Neural cell (in vitro differentiated cells): ENCODE data around the gene PRELID2. TPM values are rescaled to one million over a fixed set of nuclear protein-coding genes. Genes with fewer than 3 reads are reported as not detected.

Experiments used
- H2AFZ ChIP-seq: fragments of 200-600, 300-800 bp; sonication (generic), shearing (Covaris generic); 2 replicates; pipeline ENCODE4 v1.6.0; 2014; ENCODE audit warnings: low read depth, mild to moderate bottlenecking, antibody characterized with exemption, low read length, moderate library complexity
- H3F3A ChIP-seq: fragments of 200-600 bp; shearing (Covaris generic); 2 replicates; pipeline ENCODE4 v1.6.1; 2016; ENCODE audit warnings: mild to moderate bottlenecking, moderate library complexity, mixed read lengths, antibody characterized with exemption, low read length; ENCODE audit not compliant: insufficient read depth, poor library complexity, severe bottlenecking
- H3K27ac ChIP-seq: fragments of 200-600, 300-800 bp; sonication (generic), shearing (Covaris generic); 2 replicates; pipeline ENCODE4 v1.5.1; 2014; ENCODE audit warnings: mild to moderate bottlenecking, low read length, moderate library complexity
- H3K27me3 ChIP-seq: fragments of 300-800, 200-600 bp; sonication (generic), shearing (Covaris generic); 2 replicates; pipeline ENCODE4 v1.6.0; 2014; ENCODE audit warnings: mild to moderate bottlenecking, low read depth, low read length, moderate library complexity; ENCODE audit not compliant: insufficient read depth
- H3K36me3 ChIP-seq: fragments of 300-800, 200-600 bp; sonication (generic), shearing (Covaris generic); 2 replicates; pipeline ENCODE4 v1.5.1; 2014; ENCODE audit warnings: mild to moderate bottlenecking, antibody characterized with exemption, low read length, moderate library complexity; ENCODE audit not compliant: insufficient read depth
- H3K4me2 ChIP-seq: fragments of 300-800, 200-600 bp; sonication (generic), shearing (Covaris generic); 2 replicates; pipeline ENCODE4 v1.6.0; 2014; ENCODE audit warnings: mild to moderate bottlenecking, low read length
- H3K4me3 ChIP-seq: fragments of 300-800, 200-600 bp; sonication (generic), shearing (Covaris generic); 2 replicates; pipeline ENCODE4 v1.5.1; 2014; ENCODE audit warnings: mild to moderate bottlenecking, low read length, moderate library complexity
- H3K79me2 ChIP-seq: fragments of 200-600 bp; shearing (Covaris generic); replicated peaks from 2 replicates; pipeline ENCODE4 v1.6.0; 2014; ENCODE audit warnings: mild to moderate bottlenecking, low read length, moderate library complexity; ENCODE audit not compliant: insufficient read depth
- H3K9ac ChIP-seq: fragments of 300-800, 200-600 bp; sonication (generic), shearing (Covaris generic); 2 replicates; pipeline ENCODE4 v1.6.1; 2016; ENCODE audit warnings: mild to moderate bottlenecking, low read length, mixed read lengths
- H3K9me2 ChIP-seq: fragments of 200-600 bp; shearing (Covaris generic); 2 replicates; pipeline ENCODE4 v1.6.1; 2016; ENCODE audit warnings: mild to moderate bottlenecking, low read length, mixed read lengths; ENCODE audit not compliant: insufficient read depth
- H3K9me3 ChIP-seq: fragments of 200-600, 300-800 bp; sonication (generic), shearing (Covaris generic); 2 replicates; pipeline ENCODE4 v1.6.1; 2016; ENCODE audit warnings: mild to moderate bottlenecking, mixed run types, low read length, moderate library complexity, mixed read lengths
- H4K20me1 ChIP-seq: fragments of 200-600 bp; shearing (Covaris generic); 2 replicates; pipeline ENCODE4 v1.6.1; 2016; ENCODE audit warnings: mild to moderate bottlenecking, mixed run types; ENCODE audit not compliant: insufficient read depth
- EP300 ChIP-seq: fragments of 450-650 bp; conservative IDR thresholded peaks from 2 replicates; pipeline ENCODE4 v1.6.1; 2014; ENCODE audit warnings: antibody characterized with exemption, mild to moderate bottlenecking, moderate library complexity; ENCODE audit not compliant: poor library complexity, severe bottlenecking
- EZH2 ChIP-seq: fragments of 200-600, 300-800 bp; shearing (Covaris generic), sonication (generic); IDR thresholded peaks from 2 replicates; pipeline ENCODE4 v1.6.1; 2014; ENCODE audit warnings: antibody characterized with exemption, low read length, borderline replicate concordance, mild to moderate bottlenecking; ENCODE audit not compliant: insufficient read depth, poor library complexity, severe bottlenecking
- MXI1 ChIP-seq: fragments of 450-650 bp; conservative IDR thresholded peaks from 2 replicates; pipeline ENCODE4 v1.6.1; 2014; ENCODE audit warnings: antibody characterized with exemption, mild to moderate bottlenecking; ENCODE audit not compliant: poor library complexity, severe bottlenecking
- POLR2AphosphoS5 ChIP-seq: IDR thresholded peaks from 2 replicates; pipeline ENCODE4 v1.6.1; 2012
- RAD21 ChIP-seq: fragments of 450-650 bp; conservative IDR thresholded peaks from 2 replicates; pipeline ENCODE4 v1.6.1; 2014; ENCODE audit warnings: antibody characterized with exemption, mild to moderate bottlenecking, moderate library complexity
- SMC3 ChIP-seq: fragments of 450-650 bp; conservative IDR thresholded peaks from 2 replicates; pipeline ENCODE4 v1.6.1; 2014; ENCODE audit warnings: antibody characterized with exemption, mild to moderate bottlenecking, moderate library complexity; ENCODE audit not compliant: poor library complexity
- TAF1 ChIP-seq: IDR thresholded peaks from 2 replicates; pipeline ENCODE4 v1.6.1; 2012; ENCODE audit warnings: low read depth
- polyA plus RNA-seq: library from polyadenylated mRNA; depleted of rRNA; stranded (reverse); fragments of >200 nt; gene quantifications from 2 replicates; pipeline ENCODE4 v1.2.3, GENCODE V29; 2014
- TF ChIP-seq, protein P1 (sequence below): IDR thresholded peaks from 2 replicates; pipeline ENCODE4 v1.6.1; 2012; ENCODE audit warnings: borderline replicate concordance
- TF ChIP-seq, protein P2 (sequence below): fragments of 450-650 bp; IDR thresholded peaks from 2 replicates; pipeline ENCODE4 v1.5.1; 2014; ENCODE audit warnings: antibody characterized with exemption, mild to moderate bottlenecking, moderate library complexity; ENCODE audit not compliant: poor library complexity, severe bottlenecking

Gene PRELID2
- polyA plus RNA-seq, 1 donor from 2014 or later: not detected

DNA sequence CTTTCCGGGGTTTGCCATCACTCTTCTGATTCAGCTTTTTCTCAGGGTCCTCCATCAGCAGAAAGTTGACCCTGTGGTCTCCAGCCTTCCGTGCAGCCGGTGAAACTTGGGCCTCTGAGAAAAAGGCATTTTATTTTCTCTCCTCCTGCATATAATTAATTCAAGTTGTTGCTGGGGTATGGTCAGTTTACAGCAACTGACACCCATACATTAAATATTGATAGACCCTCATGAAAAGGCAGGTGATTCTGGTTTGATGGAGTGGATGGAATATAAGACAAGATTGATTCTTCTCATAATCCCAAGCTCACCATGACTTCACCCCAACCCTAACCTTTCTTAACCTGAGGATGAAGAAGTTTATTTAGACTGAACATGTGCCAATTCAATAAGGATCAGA, 37.8 kb upstream of the PRELID2 start, which contains the start of gene GRXCR2:
Gene GRXCR2, minus strand, starts transcription at position 101 of the 400 bp plus-strand sequence. Its CDS starts 46 bp downstream, at position 55.
- no peak within 1 kb of the TSS for H3K9ac ChIP-seq
- H4K20me1 ChIP-seq: no peaks in the 10 kb centered on the region
- H3K27ac ChIP-seq: no peak within 1 kb of the TSS
- TF ChIP-seq, protein P1, sequence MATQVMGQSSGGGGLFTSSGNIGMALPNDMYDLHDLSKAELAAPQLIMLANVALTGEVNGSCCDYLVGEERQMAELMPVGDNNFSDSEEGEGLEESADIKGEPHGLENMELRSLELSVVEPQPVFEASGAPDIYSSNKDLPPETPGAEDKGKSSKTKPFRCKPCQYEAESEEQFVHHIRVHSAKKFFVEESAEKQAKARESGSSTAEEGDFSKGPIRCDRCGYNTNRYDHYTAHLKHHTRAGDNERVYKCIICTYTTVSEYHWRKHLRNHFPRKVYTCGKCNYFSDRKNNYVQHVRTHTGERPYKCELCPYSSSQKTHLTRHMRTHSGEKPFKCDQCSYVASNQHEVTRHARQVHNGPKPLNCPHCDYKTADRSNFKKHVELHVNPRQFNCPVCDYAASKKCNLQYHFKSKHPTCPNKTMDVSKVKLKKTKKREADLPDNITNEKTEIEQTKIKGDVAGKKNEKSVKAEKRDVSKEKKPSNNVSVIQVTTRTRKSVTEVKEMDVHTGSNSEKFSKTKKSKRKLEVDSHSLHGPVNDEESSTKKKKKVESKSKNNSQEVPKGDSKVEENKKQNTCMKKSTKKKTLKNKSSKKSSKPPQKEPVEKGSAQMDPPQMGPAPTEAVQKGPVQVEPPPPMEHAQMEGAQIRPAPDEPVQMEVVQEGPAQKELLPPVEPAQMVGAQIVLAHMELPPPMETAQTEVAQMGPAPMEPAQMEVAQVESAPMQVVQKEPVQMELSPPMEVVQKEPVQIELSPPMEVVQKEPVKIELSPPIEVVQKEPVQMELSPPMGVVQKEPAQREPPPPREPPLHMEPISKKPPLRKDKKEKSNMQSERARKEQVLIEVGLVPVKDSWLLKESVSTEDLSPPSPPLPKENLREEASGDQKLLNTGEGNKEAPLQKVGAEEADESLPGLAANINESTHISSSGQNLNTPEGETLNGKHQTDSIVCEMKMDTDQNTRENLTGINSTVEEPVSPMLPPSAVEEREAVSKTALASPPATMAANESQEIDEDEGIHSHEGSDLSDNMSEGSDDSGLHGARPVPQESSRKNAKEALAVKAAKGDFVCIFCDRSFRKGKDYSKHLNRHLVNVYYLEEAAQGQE: no peak
- TF ChIP-seq MXI1: no peak
- TF ChIP-seq, protein P2, sequence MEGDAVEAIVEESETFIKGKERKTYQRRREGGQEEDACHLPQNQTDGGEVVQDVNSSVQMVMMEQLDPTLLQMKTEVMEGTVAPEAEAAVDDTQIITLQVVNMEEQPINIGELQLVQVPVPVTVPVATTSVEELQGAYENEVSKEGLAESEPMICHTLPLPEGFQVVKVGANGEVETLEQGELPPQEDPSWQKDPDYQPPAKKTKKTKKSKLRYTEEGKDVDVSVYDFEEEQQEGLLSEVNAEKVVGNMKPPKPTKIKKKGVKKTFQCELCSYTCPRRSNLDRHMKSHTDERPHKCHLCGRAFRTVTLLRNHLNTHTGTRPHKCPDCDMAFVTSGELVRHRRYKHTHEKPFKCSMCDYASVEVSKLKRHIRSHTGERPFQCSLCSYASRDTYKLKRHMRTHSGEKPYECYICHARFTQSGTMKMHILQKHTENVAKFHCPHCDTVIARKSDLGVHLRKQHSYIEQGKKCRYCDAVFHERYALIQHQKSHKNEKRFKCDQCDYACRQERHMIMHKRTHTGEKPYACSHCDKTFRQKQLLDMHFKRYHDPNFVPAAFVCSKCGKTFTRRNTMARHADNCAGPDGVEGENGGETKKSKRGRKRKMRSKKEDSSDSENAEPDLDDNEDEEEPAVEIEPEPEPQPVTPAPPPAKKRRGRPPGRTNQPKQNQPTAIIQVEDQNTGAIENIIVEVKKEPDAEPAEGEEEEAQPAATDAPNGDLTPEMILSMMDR: no peak
- TF ChIP-seq POLR2AphosphoS5: no peak
- TF ChIP-seq EZH2: no peak
- no peak for TF ChIP-seq RAD21
- TF ChIP-seq EP300: no peak
- TF ChIP-seq TAF1: no peak
- no peak for TF ChIP-seq SMC3
- H3K9me2 ChIP-seq: no peaks in the 10 kb centered on the region
- no peak within 1 kb of the TSS for H3K4me3 ChIP-seq
- H3K9me3 ChIP-seq: no peaks in the 10 kb centered on the region
- H2AFZ ChIP-seq: no peak within 1 kb of the TSS
- no peaks in the 10 kb centered on the region for H3F3A ChIP-seq
- H3K4me2 ChIP-seq: no peak within 1 kb of the TSS
- H3K36me3 ChIP-seq: no peaks in the 10 kb centered on the region
- no peaks in the 10 kb centered on the region for H3K79me2 ChIP-seq
- H3K27me3 ChIP-seq: no peaks in the 10 kb centered on the region

DNA sequence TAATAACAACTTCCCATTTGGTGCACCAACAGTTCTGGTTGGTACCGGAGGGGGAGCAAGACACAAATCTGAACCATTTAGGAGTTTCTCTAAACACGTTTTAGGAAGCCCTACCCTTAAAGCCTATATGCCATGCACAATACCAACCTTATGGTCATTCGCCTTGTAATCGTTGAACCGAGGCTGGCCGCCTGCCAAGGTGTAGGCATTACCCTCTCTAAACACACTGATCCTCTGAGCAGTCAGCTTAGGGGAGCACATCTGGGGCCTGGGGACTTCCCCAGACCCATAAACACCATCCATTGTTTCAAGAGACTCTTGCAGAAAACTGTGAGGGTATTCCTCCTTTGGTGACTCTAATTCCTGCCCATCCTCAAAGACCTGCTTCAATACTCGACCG, 37.3 kb upstream of the PRELID2 start:
- Histone ChIP-seq H3K27me3 (no peaks in the 10 kb centered on the region), H3F3A (no peaks in the 10 kb centered on the region), H3K79me2 (no peaks in the 10 kb centered on the region), H4K20me1 (no peaks in the 10 kb centered on the region), H3K9me2 (no peaks in the 10 kb centered on the region), H3K9ac (no peak overlapping the region), H2AFZ (no peak overlapping the region), H3K4me3 (no peak overlapping the region), H3K27ac (no peak overlapping the region), H3K36me3 (no peaks in the 10 kb centered on the region), H3K4me2 (no peak overlapping the region), H3K9me3 (no peaks in the 10 kb centered on the region)
- TF ChIP-seq, protein P1: no peak
- TF ChIP-seq, protein P2: no peak
- TF ChIP-seq MXI1 (no peak), POLR2AphosphoS5 (no peak), TAF1 (no peak), EP300 (no peak), EZH2 (no peak), SMC3 (no peak), RAD21 (no peak)
